Endothelial cell of umbilical vein (primary cell): ENCODE data around the gene OR52B4.
"Not testable (repeated sequence)": the region's sequence is repeated elsewhere in the genome, so short reads cannot be mapped to it uniquely, and the experiment has no call there.

Source experiments
- CTCF ChIP-seq, 2 donors: IDR thresholded peaks; 1 replicate in 1 of 2; 2 replicates in 1 of 2; pipeline ENCODE4 v1.5.1; 2011; ENCODE audit warnings: low read length in 2 of 2, mild to moderate bottlenecking in 2 of 2, moderate library complexity in 2 of 2, control low read depth in 1 of 2, inconsistent platforms in 1 of 2, low read depth in 1 of 2; ENCODE audit not compliant: insufficient read depth in 1 of 2; ENCODE audit errors: extremely low read depth in 1 of 2
- POLR2AphosphoS5 ChIP-seq: IDR thresholded peaks from 2 replicates; pipeline ENCODE4 v1.6.1; 2012; ENCODE audit warnings: low read depth, mild to moderate bottlenecking, control low read depth, low read length, moderate library complexity; ENCODE audit not compliant: insufficient read depth

DNA sequence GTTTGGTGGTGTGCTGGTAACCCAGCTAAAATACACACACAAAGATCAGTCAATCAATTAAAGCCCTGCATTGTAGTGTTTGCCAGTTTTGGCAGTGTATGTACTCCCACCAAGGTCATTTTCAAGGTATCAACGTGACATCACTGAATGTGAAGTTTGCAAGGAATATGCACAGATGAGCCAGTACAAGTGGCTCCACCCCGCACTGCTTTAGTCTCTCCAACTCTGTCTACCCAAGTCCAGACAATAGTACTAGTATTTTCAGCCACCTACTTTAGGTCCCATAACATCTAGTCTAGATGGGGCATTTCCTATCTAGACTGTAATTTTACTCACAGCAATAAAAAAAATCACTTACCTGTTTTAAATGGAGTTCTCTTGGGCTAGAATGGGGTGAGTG is 22.8 kb downstream of the OR52B4 start:
- TF ChIP-seq CTCF (IDR thresholded peaks at IDR 0.05; ENCODE audit: extremely low read depth in 1 of 2, insufficient read depth in 1 of 2, low read depth in 1 of 2, low read length in 2 of 2); POLR2AphosphoS5: not testable (repeated sequence)
